Keratinocyte (primary cell): ENCODE data around the gene NDUFA7. TPM values are rescaled to one million over a fixed set of nuclear protein-coding genes. Genes with fewer than 3 reads are reported as not detected.

Experiments
- DNase-seq: peaks from one replicate; pipeline ENCODE4 v3.0.0-alpha.2; 2011; ENCODE audit warnings: low read depth, missing footprints, low spot score
- FAIRE-seq: peaks from 2 replicates; lab custom pipeline; 2011; peaks lifted over from hg19 to GRCh38; lab: Jason Lieb, UNC
- H2AFZ ChIP-seq: 2 replicates; pipeline ENCODE4 v1.6.0; 2012; ENCODE audit warnings: low read length, control low read depth, inconsistent platforms; ENCODE audit not compliant: control insufficient read depth
- H3K27ac ChIP-seq: 2 replicates; pipeline ENCODE4 v1.5.1; 2011; ENCODE audit warnings: low read length; ENCODE audit not compliant: control insufficient read depth, insufficient read depth
- H3K27me3 ChIP-seq: 3 replicates; pipeline ENCODE4 v1.6.0; 2011; ENCODE audit warnings: low read length; ENCODE audit not compliant: control insufficient read depth, insufficient read depth; ENCODE audit errors: extremely low read depth
- H3K36me3 ChIP-seq, 2 experiments: 2 replicates in 1 of 2; 3 replicates in 1 of 2; pipeline ENCODE4 v1.5.1; 2011; ENCODE audit warnings: low read length in 2 of 2, mild to moderate bottlenecking in 1 of 2; ENCODE audit not compliant: control insufficient read depth in 2 of 2, insufficient read depth in 2 of 2; ENCODE audit errors: extremely low read depth in 1 of 2
- H3K4me1 ChIP-seq: 3 replicates; pipeline ENCODE4 v1.5.1; 2011; ENCODE audit warnings: low read length; ENCODE audit not compliant: control insufficient read depth, insufficient read depth; ENCODE audit errors: extremely low read depth
- H3K4me2 ChIP-seq: 3 replicates; pipeline ENCODE4 v1.6.0; 2011; ENCODE audit warnings: low read depth, low read length; ENCODE audit not compliant: control insufficient read depth, insufficient read depth; ENCODE audit errors: extremely low read depth
- H3K4me3 ChIP-seq, 3 experiments: fragments of 200-600 bp in 1 of 3; sonication (generic) in 1 of 3; 2 replicates in 2 of 3; 3 replicates in 1 of 3; pipeline ENCODE4 v1.5.1; 2011 to 2016; ENCODE audit warnings: low read length in 3 of 3, mild to moderate bottlenecking in 3 of 3, control low read depth in 2 of 3, inconsistent platforms in 1 of 3, low read depth in 1 of 3, mixed read lengths in 1 of 3, mixed run types in 1 of 3, moderate library complexity in 1 of 3; ENCODE audit not compliant: control insufficient read depth in 2 of 3, insufficient read depth in 2 of 3; ENCODE audit errors: extremely low read depth in 1 of 3
- H3K79me2 ChIP-seq: 2 replicates; pipeline ENCODE4 v1.6.0; 2012; ENCODE audit warnings: low read length; ENCODE audit not compliant: control insufficient read depth, insufficient read depth
- H3K9ac ChIP-seq: 3 replicates; pipeline ENCODE4 v1.6.0; 2011; ENCODE audit warnings: low read length; ENCODE audit not compliant: control insufficient read depth, insufficient read depth; ENCODE audit errors: extremely low read depth
- H3K9me1 ChIP-seq: 3 replicates; pipeline ENCODE4 v1.6.0; 2011; ENCODE audit warnings: low read length; ENCODE audit not compliant: control insufficient read depth, insufficient read depth; ENCODE audit errors: extremely low read depth
- H3K9me3 ChIP-seq: 2 replicates; pipeline ENCODE4 v1.5.1; 2012; ENCODE audit warnings: low read depth, low read length; ENCODE audit not compliant: control insufficient read depth
- H4K20me1 ChIP-seq: 3 replicates; pipeline ENCODE4 v1.6.0; 2011; ENCODE audit warnings: low read length; ENCODE audit not compliant: control insufficient read depth, insufficient read depth; ENCODE audit errors: extremely low read depth
- EZH2 ChIP-seq: IDR thresholded peaks from one replicate; pipeline ENCODE4 v1.6.1; 2012; ENCODE audit warnings: inconsistent platforms, mild to moderate bottlenecking, low read length, moderate library complexity
- dilution Hi-C: fragments of 300-500 bp; cut with MboI; formaldehyde crosslinking; loops from one replicate; pipeline ENCODE4 v1.7.0; 2020; ENCODE audit warnings: low sequenced_read_pairs; ENCODE audit not compliant: extremely low pct_ligation_motif_present
- polyA plus RNA-seq, 5 experiments: library from polyadenylated mRNA; depleted of rRNA in 3 of 5; stranded (reverse) in 3 of 5; stranded (forward) in 1 of 5; unstranded in 1 of 5; fragments of >200 nt; gene quantifications; 1 replicate in 1 of 5; 2 replicates in 3 of 5; 3 replicates in 1 of 5; pipeline versions ENCODE4 v1.2.1 to v1.2.3, GENCODE V29; 2011 to 2012; ENCODE audit warnings: missing spikeins in 2 of 5, low read depth in 1 of 5, low replicate concordance in 1 of 5
- TF ChIP-seq, protein P1 (sequence below), 3 experiments: IDR thresholded peaks in 1 of 3; conservative IDR thresholded peaks in 1 of 3; optimal IDR thresholded peaks in 1 of 3; 2 replicates in 2 of 3; 3 replicates in 1 of 3; pipeline versions ENCODE3 to v1.5.1; 2011; ENCODE audit warnings: low read length in 3 of 3, mild to moderate bottlenecking in 3 of 3, moderate library complexity in 2 of 3, control low read depth in 1 of 3, inconsistent platforms in 1 of 3; ENCODE audit not compliant: insufficient read depth in 2 of 3; ENCODE audit errors: extremely low read depth in 1 of 3

The NDUFA7 gene
- polyA plus RNA-seq, 1 donor (not counting 4 experiments of a cell fraction or from before 2014, with no cell fraction given): 59.2 TPM

DNA sequence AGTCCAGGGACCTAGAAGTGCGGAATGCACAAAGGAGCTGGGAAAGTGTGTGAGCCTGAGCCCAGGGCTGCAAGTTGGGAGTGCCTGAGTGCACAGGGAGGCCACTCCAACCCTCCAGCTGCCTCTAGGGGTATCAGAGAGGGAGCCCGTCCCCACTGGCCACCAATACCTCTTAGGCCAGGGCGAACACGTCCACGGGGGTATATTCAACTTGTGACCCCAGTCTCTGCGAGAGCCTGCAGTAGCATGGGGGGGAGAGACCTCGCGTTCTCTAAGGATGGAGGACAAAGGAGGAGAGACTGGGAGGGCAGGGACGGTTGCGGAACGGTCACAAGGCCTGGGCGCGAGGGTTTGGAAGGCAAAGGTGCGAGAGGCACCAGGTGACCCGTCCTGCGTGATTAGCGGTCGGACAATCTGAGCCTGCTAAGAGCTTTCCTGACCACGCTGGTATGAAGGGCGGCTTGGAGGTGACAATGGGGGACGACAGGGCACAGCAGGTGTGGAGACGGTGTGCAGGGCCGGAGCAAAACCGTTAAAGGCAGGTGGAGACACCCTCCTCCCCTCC is 13.7 kb downstream of the NDUFA7 start:
- peaks cover 23% of the 10 kb centered on the region for H3K4me1 ChIP-seq
- peak overlapping the region; percentile 35 to 75 (median 66) for H3K4me3 ChIP-seq
- no peaks in the 10 kb centered on the region for H3K9me3 ChIP-seq
- H3K27me3 ChIP-seq: no peaks in the 10 kb centered on the region
- no peaks in the 10 kb centered on the region for H4K20me1 ChIP-seq
- FAIRE-seq (no peak), DNase-seq (no peak)
- H3K4me2 ChIP-seq: peak overlapping the region; percentile 80
- no peak for TF ChIP-seq EZH2
- TF ChIP-seq, protein P1, sequence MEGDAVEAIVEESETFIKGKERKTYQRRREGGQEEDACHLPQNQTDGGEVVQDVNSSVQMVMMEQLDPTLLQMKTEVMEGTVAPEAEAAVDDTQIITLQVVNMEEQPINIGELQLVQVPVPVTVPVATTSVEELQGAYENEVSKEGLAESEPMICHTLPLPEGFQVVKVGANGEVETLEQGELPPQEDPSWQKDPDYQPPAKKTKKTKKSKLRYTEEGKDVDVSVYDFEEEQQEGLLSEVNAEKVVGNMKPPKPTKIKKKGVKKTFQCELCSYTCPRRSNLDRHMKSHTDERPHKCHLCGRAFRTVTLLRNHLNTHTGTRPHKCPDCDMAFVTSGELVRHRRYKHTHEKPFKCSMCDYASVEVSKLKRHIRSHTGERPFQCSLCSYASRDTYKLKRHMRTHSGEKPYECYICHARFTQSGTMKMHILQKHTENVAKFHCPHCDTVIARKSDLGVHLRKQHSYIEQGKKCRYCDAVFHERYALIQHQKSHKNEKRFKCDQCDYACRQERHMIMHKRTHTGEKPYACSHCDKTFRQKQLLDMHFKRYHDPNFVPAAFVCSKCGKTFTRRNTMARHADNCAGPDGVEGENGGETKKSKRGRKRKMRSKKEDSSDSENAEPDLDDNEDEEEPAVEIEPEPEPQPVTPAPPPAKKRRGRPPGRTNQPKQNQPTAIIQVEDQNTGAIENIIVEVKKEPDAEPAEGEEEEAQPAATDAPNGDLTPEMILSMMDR (optimal IDR thresholded peaks at IDR 0.05 in 1 of 3, IDR thresholded peaks at IDR 0.05 in 1 of 3, conservative IDR thresholded peaks at IDR 0.05 in 1 of 3; ENCODE audit: extremely low read depth in 1 of 3, insufficient read depth in 2 of 3, low read length in 3 of 3): no peak
- peaks cover 12 to 17% of the 10 kb centered on the region in 2 experiments for H3K36me3 ChIP-seq
- dilution Hi-C loops: no loop called here
- H3K9me1 ChIP-seq: no peaks in the 10 kb centered on the region
- H3K79me2 ChIP-seq: no peaks in the 10 kb centered on the region
- peak overlapping the region; percentile 81 for H3K9ac ChIP-seq
- peak overlapping the region; percentile 13 for H3K27ac ChIP-seq
- peak overlapping the region; percentile 74 for H2AFZ ChIP-seq

DNA sequence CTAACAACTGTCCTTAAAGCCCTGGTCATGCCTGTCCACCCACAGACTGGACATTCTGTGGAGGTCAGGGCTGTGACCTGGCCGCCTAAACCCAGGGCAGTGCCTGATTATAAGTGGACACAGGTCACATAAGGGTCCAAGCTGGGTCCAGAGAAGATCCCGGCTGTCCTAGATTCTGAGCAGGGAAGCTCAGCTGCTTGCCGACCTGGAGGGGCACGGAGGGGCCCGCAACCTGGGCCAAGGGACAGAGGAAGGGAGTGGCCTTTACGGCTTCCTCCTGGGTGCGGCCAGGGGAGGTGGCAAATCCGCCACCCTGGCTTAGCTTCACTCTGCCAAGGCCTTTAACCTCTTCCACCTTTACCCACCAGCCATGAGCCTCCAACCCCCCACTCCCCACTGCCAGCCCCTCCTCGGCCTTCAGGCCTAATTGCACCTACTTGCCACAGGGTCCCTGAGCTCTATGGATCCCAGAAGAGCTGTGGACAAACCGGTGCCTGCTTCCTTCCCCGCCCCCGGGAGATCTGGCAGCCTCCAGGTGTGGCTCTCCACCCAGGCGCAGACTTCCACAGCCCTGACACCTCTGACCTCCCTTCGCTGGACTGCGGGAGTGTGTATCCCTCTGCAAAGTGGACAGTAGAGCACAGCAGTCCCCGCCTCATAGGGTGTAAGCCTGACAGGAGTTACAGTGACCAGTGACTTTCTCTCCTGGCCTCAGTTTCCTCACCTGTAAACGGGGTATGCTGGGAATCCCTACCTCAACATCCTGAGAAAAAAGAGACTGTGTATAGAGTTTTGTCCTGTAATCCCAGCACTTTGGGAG is 14.7 kb downstream of the NDUFA7 start:
- FAIRE-seq (no peak), DNase-seq (no peak)
- H3K4me2 ChIP-seq: peak overlapping the region; percentile 6

More for the DNA sequence above, 14.7 kb downstream of the NDUFA7 start:
- Histone ChIP-seq H3K4me1 (peaks cover 15% of the 10 kb centered on the region), H3K36me3 (peaks cover 8 to 16% of the 10 kb centered on the region in 2 experiments), H3K4me3 (no peak overlapping the region), H4K20me1 (no peaks in the 10 kb centered on the region), H3K79me2 (no peaks in the 10 kb centered on the region), H2AFZ (no peak overlapping the region), H3K27ac (no peak overlapping the region), H3K9me3 (no peaks in the 10 kb centered on the region), H3K9ac (no peak overlapping the region), H3K9me1 (no peaks in the 10 kb centered on the region), H3K27me3 (no peaks in the 10 kb centered on the region)
- TF ChIP-seq, protein P1 (optimal IDR thresholded peaks at IDR 0.05 in 1 of 3, IDR thresholded peaks at IDR 0.05 in 1 of 3, conservative IDR thresholded peaks at IDR 0.05 in 1 of 3; ENCODE audit: extremely low read depth in 1 of 3, insufficient read depth in 2 of 3, low read length in 3 of 3): no peak
- TF ChIP-seq EZH2: no peak
- dilution Hi-C loops: no loop called here
